ENCODE results near the gene B3GAT2.
"Not testable (repeated sequence)": the region's sequence is repeated elsewhere in the genome, so short reads cannot be mapped to it uniquely, and the experiment has no call there.

The B3GAT2 gene, protein sequence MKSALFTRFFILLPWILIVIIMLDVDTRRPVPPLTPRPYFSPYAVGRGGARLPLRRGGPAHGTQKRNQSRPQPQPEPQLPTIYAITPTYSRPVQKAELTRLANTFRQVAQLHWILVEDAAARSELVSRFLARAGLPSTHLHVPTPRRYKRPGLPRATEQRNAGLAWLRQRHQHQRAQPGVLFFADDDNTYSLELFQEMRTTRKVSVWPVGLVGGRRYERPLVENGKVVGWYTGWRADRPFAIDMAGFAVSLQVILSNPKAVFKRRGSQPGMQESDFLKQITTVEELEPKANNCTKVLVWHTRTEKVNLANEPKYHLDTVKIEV

DNA sequence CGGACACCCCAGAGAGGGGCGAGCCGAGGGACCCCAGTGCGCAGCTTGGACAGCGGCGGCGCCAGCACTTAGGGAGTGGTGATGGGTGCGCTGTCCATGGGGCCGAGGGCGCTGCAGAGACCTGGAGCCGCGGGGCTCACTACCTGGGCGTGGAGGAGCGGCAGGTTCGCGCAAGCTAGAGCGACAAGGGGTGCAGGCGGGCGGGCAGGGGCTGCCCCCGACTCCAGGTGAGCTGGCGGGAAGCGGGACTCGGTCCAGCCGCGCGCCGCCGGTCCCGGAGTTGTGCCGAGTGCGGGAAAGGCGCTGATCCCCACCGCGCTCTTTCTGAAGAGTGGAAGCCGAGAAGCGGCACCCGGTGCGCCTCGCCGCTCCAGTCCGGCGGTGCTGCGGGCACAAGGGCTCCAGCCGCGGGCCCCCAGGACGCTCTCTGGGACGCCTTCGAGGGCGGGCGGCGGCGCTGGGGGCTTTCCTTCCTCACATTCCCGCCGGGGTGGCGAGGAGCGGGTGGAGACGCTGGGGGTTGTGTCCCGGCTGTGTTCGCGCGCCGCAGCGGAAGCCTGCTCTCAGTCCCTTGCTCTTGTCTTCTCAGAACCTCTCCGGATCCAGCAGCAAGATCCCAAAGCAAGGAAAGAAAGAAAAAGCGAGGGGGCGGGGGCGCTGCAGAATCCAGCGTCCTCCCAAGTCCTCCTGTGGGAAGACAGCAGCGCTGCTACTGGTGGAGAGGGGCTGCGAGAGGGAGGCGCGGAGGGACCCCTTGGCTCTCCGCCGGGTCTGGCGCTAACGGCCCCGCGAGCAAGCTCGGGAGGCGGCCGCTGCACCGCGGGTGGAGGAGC, at the start of gene B3GAT2:
B3GAT2 (minus strand) TSS at position 610 of the 833 bp plus-strand sequence. CDS start 631 bp downstream, outside the sequence.
- no peak for DNase-seq

DNA sequence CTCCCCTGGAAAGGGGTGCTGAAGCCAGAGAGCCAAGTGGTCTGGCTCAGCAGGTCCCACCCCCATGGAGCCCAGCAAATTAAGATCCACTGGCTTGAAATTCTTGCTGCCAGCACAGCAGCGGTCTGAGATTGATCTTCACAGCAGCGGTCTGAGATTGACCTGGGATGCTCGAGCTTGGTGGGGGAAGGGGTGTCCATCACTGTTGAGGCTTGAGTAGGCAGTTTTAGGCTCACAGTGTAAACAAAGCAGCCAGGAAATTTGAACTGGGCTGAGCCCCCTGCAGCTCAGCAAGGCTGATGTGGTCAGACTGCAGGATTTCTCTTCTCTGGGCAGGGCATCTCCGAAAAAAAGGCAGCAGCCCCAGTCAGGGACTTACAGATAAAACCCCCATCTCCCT, 41.3 kb upstream of the B3GAT2 start:
- no peak for DNase-seq

DNA sequence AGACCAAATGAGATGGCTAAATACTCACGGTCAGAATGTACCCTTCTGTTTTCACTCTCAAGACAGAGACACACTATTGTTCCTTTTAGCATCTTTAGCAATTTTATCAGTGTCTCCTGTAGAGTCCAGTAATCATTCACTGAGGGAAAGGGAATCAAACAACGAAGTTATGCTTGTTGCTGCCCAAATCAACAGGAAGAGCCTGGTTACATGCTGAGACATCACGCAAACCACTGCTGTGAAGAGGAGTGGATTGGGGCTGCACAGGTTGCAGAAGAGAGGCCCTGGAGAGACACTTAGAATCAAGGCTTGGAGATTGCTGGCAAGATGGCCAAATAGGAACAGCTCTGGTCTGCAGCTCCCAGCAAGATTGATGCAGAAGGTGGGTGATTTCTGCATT, 40.5 kb upstream of the B3GAT2 start:
- no peak for DNase-seq

DNA sequence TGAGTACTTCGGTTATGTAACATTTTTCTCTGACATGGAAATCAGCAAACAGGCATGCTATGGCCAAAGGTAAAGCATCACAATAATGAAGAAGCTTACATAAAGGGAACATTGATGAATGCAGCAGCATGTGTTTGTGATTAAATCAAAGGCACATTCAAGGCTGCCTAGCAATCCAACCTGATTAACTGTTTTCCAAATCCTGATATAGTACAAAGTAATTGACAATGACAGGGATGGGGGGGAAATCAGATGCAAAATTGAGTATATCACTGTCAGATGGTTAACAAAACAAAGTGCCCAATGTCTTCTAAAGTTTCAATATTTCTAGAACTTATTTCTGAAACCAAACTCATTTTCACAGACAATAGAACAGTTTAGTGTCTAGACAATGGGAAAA, 39.2 kb upstream of the B3GAT2 start:
- no peak for DNase-seq

DNA sequence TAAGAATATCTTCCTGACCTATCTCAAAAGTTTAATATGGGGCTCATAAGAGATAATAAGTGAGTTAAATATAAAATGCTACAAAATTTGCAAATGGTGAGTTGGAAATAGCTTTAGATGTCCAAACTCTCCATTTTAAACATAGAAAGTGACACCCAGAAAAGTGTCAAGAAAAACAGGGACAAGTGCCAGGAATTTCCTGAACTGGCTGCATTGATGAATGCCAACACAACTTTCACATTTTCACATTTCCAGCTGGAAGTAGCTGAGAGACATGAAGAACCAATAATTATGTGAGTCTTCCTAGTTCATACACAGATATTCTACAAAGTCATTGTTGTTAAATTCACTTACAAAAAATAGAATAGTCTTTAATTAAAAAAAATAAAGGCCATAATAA, 38.6 kb upstream of the B3GAT2 start:
- no peak for DNase-seq

DNA sequence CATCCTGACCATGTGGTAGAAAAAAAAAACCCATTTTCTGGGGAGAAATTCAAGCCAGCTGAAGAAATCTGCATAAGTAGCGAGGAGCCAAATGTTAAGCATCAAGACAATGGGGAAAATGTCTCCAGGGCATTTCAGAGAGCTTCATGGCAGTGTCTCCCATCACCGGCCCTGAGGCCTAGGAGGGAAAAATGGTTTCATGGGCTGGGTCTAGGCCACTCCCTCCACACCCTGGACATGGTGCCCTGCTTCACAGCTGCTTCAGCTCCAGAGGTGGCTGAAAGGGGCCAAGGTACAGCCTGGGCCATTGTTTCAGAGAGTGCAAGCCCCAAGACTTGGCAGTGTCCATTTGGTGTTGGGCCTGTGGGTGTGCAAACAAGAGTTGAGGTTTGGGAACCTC, 34.4 kb upstream of the B3GAT2 start:
- no peak for DNase-seq

DNA sequence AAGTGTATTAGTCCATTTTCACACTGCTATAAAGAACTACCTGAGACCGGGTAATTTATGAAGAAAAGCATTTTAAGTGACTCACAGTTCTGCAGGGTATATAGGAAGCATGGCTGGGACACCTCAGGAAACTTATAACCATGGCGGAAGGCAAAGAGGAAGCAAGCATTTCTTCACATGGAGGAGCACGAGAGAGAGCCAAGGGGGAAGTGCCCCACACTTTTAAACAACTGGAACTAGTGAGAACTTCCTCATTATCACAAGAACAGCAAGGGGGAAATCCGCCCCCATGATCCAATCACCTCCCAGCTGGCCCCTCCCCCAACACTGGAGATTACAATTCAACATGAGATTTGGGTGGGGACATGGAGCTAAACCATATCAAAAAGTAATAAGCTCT, 28.3 kb upstream of the B3GAT2 start:
- DNase-seq = no peak

DNA sequence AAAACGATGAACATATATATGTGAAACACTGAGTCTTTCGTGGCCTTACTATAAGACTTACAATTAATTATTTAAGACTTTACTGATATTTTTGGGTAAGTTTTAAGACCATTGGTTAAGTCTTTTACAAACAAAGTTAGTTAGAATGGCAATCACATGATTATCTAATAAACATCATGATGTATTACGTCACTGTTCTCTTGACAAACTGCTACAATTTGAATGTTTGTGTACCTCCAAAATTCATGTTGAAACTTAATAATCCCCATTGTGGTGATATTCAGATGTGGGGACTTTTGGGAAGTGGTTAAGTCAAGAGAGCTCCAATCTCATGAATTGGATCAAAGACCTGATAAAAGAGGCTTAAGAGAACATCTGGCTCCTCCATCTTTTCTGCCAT, 25.9 kb upstream of the B3GAT2 start:
- no peak for DNase-seq

DNA sequence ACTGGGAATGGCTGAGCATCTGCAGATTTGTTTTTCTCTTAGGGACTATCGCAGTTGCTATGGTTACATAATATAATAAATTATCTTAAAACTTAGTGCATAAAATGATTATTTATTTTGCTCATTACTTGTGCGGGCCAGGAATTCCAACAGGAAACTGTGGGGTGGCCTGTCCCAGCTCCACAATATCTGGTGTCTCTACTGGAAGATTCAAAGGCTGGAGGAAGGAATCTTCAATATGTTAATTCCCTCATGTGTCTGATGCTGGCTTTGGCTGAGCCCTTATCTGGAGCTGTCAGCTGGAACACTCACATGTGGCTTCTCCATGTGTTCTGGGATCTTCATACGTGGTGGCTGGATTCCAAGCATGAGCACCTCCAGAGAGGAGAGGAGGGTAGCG, 23.9 kb upstream of the B3GAT2 start:
- DNase-seq = no peak

DNA sequence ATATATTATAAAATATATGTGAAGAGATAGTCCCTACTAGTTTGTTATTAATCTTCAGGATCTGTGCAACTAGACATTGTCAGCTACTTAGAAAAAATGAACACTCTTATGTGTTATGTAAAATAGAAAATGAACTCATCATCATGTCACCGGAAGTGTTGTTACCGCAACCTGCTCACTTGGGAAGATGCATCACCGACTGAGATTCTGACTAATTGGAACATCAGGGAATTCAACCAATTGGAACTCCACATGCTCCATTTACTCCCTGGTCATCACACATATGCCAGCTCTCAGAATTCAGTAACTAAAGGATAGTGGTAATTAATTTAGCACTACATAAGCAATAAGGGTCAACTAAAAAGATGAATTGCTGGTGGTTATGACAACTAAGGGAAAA, 16.7 kb upstream of the B3GAT2 start:
- DNase-seq = no peak

DNA sequence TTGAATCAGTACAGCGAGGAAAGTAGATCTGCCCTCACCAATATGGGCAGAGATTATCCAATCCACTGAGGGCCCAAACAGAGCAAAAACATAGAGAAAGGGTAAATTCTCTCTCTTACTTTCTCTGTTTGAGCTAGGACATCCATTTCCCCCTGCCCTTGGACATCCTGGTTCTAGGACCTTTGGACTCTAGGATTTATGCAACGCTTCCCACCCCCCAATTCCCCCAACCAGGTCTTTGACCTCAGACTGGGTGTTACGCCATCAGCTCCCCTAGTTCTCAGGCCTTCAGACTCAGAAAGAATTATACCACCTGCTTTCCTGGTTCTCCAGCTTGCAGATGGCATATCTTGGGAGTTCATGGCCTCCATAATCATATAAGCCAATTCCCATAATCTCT, 10.2 kb upstream of the B3GAT2 start:
- no peak for DNase-seq

DNA sequence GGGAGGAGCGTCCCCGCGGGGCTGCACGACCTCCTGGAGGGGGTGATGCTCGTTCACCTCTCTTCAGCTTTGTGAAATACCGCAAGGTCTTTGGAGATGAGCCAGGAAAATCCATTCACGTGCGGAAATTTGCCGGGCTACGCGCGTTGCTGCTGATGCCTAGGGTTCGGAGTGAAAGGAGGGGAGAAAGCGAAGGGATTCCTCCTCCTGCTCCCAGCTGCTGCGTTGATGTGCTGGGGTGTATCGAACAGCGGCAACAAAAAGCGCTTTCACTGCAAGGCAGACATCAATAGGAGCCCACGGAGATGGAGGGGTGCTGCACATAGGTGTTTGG, 391 bp upstream of the B3GAT2 start:
- no peak for DNase-seq

DNA sequence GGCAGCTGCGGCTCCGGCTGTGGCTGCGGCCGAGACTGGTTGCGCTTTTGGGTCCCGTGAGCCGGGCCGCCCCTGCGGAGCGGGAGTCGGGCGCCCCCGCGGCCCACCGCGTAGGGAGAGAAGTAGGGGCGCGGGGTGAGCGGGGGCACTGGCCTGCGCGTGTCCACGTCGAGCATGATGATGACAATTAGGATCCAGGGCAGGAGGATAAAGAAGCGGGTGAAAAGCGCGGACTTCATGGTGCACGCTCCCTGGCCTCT, 739 bp downstream of the B3GAT2 start:
- DNase-seq = no peak

DNA sequence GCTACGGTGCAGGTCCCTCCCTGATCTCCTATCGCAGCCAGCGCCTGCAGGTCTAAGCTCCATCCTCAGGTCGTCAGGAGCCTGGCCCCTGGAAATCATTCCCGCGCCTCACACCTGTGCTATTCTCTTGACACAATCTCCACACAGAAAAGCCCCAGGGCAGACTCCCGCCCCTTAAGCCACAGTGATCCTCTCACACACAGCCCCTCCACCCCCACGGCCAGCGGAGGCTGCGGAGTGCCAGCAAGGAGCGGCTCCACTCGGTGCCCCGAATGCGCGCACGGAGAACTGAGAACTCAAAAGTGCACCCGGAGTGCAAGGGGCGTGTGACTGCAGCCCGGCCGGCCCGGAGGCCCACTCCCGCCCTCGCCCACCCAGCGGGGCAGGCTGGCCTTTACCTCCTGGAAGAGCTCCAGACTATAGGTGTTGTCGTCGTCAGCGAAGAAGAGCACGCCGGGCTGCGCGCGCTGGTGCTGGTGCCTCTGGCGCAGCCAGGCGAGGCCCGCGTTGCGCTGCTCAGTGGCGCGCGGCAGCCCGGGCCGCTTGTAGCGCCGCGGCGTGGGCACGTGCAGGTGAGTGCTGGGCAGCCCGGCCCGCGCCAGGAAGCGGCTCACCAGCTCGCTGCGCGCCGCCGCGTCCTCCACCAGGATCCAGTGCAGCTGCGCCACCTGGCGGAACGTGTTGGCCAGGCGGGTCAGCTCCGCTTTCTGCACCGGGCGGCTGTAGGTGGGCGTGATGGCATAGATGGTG, 1.2 kb downstream of the B3GAT2 start:
- peak; percentile 69 for DNase-seq

DNA sequence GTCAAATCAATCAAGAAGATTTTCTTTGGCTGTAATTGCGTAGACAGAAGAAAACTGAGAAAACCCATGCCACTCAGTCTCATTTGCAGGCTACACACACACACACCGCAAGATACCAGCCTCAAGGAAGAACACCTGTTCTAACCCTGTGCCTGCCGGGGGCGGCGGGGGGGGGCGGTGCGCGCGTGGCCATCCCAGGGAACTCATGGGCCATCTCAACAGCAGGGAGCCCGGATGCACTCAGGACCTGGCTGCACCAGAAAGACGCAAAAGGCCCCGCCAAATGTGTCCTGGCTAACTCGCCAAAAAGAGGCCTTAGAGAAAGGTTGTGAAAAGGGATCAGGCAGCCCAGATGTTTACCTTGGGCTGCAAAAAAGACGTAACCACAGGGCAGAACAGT, 2.1 kb downstream of the B3GAT2 start:
- no peak for DNase-seq

DNA sequence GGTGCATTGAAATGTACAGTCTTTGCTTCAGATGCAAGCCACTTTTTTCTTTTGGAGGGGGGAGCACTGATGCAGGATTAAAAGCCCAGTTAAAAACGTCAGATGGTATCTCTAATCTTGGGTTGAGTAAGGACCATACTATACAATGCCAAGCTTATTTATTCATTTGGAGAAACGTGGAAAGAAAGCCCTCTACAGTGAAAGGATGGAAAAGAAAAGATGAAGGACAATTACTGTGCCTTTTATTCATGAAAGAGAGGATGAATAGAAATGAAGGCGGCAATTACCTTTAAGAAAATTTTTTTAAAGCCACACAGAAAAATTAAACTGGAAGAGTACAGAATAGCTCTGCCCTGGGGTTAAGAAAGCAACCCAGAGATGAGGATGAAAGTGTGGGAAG, 2.7 kb downstream of the B3GAT2 start:
- no peak for DNase-seq

DNA sequence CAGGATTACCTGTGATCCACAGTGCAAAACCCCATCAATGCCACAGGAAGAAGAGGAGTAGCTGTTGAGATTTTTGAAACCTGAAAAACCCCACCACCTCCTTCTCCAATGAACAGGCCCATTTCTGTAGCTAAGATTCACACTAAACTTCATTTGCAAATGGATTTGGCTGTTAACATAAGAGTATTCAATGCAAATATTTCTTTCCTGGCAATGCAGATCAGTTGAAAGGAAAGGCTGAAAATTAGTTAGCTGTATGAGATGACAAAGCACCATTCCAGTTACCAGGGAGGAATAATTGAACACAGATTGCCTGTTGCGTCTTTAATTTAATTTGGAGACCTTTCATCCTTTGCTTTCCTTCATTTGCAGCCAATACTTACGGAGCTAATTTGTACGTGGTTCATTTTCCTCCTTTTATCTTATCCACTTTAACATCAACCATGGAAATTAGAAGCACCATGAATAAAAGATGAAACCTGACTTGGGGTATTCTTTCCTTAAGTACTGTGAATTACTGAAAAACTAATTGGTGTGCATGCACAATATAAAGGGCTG, 4.2 kb downstream of the B3GAT2 start:
- no peak for DNase-seq

DNA sequence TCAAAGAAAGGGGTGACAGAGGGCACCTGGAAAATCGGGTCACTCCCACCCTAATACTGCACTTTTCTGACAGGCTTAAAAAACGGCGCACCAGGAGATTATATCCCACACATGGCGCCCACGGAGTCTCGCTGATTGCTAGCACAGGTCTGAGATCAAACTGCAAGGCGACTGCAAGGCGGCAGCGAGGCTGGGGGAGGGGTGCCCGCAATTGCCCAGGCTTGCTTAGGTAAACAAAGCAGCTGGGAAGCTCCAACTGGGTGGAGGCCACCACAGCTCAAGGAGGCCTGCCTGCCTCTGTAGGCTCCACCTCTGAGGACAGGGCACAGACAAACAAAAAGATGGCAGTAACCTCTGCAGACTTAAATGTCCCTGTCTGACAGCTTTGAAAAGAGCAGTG, 12.5 kb downstream of the B3GAT2 start:
- DNase-seq = not testable (repeated sequence)

DNA sequence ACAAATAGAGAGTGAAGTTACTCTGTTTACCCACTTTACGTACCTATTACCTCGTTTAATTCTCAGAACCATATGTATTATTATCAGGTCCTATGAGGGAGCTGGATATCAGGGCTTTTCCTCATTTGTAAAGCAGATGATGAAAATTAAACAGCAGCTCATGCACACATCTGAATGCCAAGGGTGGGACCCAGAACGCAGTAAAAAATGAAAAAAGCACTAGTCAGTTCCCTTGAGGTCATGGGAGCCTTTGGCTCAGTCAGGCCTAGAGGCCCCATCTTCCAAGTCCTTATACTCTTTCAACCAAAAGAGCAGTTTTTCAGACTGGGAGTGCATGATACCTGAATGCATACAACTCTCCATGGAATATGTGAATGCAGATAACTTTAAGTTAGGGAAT, 23.0 kb downstream of the B3GAT2 start:
- no peak for DNase-seq

DNA sequence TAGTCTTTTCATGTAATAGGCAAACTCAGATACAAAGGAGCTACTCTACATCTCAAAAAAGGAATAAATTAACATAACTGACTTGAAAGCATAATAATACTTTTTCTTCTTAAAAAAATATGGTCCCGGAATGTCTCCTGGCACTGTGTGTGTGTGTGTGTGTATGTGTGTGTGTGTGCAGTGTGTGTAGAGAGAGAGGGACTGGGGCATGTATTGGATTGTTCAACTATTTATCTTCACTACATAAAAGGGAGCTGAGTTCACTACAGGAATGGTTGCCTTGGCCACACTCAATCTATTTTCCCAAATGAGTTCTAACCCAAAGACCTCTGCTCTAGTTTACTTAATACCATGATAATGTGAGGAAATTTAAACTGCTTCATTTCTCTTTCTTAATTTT, 51.1 kb downstream of the B3GAT2 start:
- no peak for DNase-seq

DNA sequence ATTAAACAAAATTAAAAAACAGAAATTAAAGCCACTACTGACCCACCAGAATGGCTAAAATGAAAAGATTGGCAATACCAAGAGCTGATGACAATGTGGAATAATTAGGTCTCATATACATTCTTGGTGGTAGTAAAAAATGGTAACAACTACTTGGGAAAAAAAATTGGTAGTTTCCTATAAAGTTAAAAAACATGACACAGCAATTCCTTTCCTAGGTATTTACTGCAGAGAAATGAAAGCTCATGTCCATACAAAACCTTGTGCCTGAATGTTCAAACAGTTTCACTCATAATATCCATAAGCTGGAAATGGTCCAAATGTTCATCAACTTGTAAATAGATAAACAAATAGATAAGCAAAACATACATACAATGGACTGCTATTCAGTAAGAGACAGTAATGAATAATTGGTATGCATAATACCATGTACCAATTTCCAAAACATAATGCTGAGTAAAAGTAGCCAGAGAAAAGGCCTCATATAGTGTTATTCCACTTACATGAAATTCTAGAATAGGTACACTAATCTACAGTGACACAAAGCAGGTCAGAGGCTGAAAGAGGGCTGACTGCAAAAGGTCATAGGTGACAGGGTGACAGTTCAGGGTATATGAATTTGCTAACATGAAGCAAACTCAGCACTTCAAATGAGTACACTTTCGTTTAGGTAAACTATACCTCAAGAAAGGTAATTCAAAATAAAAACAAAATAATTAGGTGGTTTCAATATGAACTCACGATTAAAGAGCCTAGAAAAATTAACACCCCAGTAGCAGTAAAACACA, 53.0 kb downstream of the B3GAT2 start:
- no peak for DNase-seq

DNA sequence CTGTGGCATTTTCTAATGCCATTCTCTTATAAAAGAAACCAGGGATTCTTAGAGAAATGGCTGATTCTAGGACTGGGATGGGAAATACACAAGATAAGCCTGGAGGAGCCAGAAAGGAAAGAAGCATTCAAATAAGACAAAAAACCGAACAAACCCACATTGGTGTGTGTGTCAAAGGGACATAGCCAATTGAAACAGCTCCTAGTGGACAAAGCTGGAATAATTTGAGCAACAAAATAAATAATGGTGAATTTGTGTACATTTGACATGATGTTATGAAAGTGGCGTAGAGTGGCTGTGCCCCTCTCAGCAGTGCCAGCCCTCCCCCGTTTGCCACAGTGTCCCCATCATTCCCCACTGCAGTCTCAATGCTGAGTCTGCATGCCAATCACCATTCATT, 55.5 kb downstream of the B3GAT2 start:
- no peak for DNase-seq

DNA sequence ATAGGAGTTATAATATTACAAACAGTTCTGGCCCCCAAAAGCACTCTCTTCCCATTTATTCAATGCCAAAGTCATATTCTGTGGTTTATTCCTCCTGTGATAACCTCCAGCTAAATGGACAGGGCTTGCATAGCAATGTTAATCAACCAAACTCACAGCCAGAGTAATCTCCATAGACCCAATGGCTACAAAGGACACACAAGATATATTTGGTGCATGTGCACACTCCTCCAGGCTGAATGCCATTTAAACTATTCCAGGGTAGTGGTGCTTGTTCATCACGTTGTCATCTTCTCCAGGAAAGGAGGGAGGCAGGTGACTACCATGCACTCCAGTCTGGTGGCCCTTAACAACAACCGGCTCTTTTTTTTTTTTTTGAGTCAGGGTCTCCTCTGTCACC, 56.8 kb downstream of the B3GAT2 start:
- no peak for DNase-seq

Measured in activated CD4-positive, alpha-beta T cell treated with anti-CD3 and anti-CD28 coated beads for 1 hour (primary cell).